OCI-LY7 (cell line): ENCODE data around the gene SMIM17. TPM values are rescaled to one million over a fixed set of nuclear protein-coding genes. Genes with fewer than 3 reads are reported as not detected.

Experiments used
- BruUV-seq: library from RNA; stranded (reverse); fragments of 400-500 nt; replicated peaks from 2 replicates; lab custom pipeline; 2021; lab: Mats Ljungman, UMichigan
- CTCF ChIA-PET: fragments of 300-600 bp; sonication (Branson Sonifier 250); formaldehyde crosslinking; loops from one replicate; lab custom pipeline; 2022; ENCODE audit warnings: antibody characterized with exemption; ENCODE audit not compliant: unreplicated experiment; lab: Charles Lee
- POLR2A ChIA-PET: fragments of 300-600 bp; sonication (Branson Sonifier 250); formaldehyde crosslinking; loops from one replicate; lab custom pipeline; 2022; ENCODE audit warnings: antibody characterized with exemption; lab: Charles Lee
- DNase-seq: peaks from one replicate; pipeline ENCODE4 v3.0.0-alpha.2; 2015; ENCODE audit warnings: low spot score
- H2AFZ ChIP-seq: fragments of 200-600 bp; sonication (generic), shearing (Covaris generic); 2 replicates; pipeline ENCODE4 v1.6.1; 2014; ENCODE audit warnings: mild to moderate bottlenecking, antibody characterized with exemption, low read length, moderate library complexity
- H3K27ac ChIP-seq: fragments of 200-600 bp; sonication (generic); 2 replicates; pipeline ENCODE4 v1.5.1; 2014; ENCODE audit warnings: mixed run types, low read depth, mild to moderate bottlenecking, moderate library complexity, low read length, inconsistent platforms; ENCODE audit not compliant: poor library complexity, severe bottlenecking
- H3K36me3 ChIP-seq: fragments of 200-600 bp; sonication (generic); 2 replicates; pipeline ENCODE4 v1.6.1; 2014; ENCODE audit warnings: mild to moderate bottlenecking, antibody characterized with exemption, low read length, moderate library complexity, mixed read lengths; ENCODE audit not compliant: insufficient read depth
- H3K4me1 ChIP-seq: fragments of 200-600 bp; sonication (generic); 2 replicates; pipeline ENCODE4 v1.5.1; 2014; ENCODE audit warnings: mild to moderate bottlenecking, low read length; ENCODE audit not compliant: insufficient read depth, poor library complexity, severe bottlenecking
- H3K4me2 ChIP-seq: fragments of 200-600 bp; sonication (generic); 2 replicates; pipeline ENCODE4 v1.6.1; 2014; ENCODE audit warnings: mild to moderate bottlenecking, low read length
- H3K4me3 ChIP-seq: fragments of 200-600 bp; sonication (generic); 2 replicates; pipeline ENCODE4 v1.5.1; 2014; ENCODE audit warnings: mild to moderate bottlenecking, low read depth, low read length; ENCODE audit not compliant: poor library complexity, severe bottlenecking
- H3K79me2 ChIP-seq: fragments of 200-600 bp; sonication (generic); 2 replicates; pipeline ENCODE4 v1.6.1; 2016; ENCODE audit warnings: low read depth, mild to moderate bottlenecking, low read length, moderate library complexity, mixed read lengths; ENCODE audit not compliant: insufficient read depth
- H3K9me2 ChIP-seq: fragments of 200-600 bp; sonication (generic); 2 replicates; pipeline ENCODE4 v1.6.1; 2016; ENCODE audit warnings: mild to moderate bottlenecking, low read length, mixed read lengths; ENCODE audit not compliant: insufficient read depth
- H3K9me3 ChIP-seq: fragments of 200-600 bp; sonication (generic); 2 replicates; pipeline ENCODE4 v1.6.1; 2014; ENCODE audit warnings: mild to moderate bottlenecking, mixed run types, low read length, mixed read lengths
- H4K20me1 ChIP-seq: fragments of 200-600 bp; sonication (generic); 2 replicates; pipeline ENCODE4 v1.6.1; 2014; ENCODE audit warnings: mild to moderate bottlenecking, antibody characterized with exemption, low read length, moderate library complexity, mixed read lengths; ENCODE audit not compliant: insufficient read depth
- CTCF ChIP-seq: fragments of 200-600 bp; sonication (generic); conservative IDR thresholded peaks from 2 replicates; pipeline ENCODE4 v1.5.1; 2014; ENCODE audit warnings: mild to moderate bottlenecking, antibody characterized with exemption, low read length, moderate library complexity, mixed read lengths
- EZH2phosphoT487 ChIP-seq: fragments of 200-600 bp; sonication (generic); IDR thresholded peaks from 2 replicates; pipeline ENCODE4 v1.6.1; 2018; ENCODE audit warnings: low read depth, borderline replicate concordance, mild to moderate bottlenecking, mixed run types, antibody characterized with exemption, low read length, moderate library complexity, mixed read lengths
- intact Hi-C: fragments of 100-400 bp; cut with micrococcal nuclease; formaldehyde crosslinking; loops from one replicate; pipeline ENCODE4 v1.10.0; 2022; ENCODE audit not compliant: unreplicated experiment
- total RNA-seq, 2 experiments: library from RNA; depleted of rRNA in 1 of 2; stranded (reverse); fragments of >200 nt in 1 of 2; shearing (Covaris generic) in 1 of 2; gene quantifications; 2 replicates each; pipeline ENCODE4 v1.2.3, GENCODE V29; 2014 to 2022

The SMIM17 gene
- total RNA-seq, 2 experiments from 2014 or later: not detected

- Histone ChIP-seq H3K4me3 (peak within 1 kb of the TSS; percentile 93), H3K27ac (no peak within 1 kb of the TSS), H3K4me1 (peaks cover 5% of the 10 kb centered on the region), H3K4me2 (peak within 1 kb of the TSS; percentile 75), H2AFZ (peak within 1 kb of the TSS; percentile 84), H3K9me2 (no peaks in the 10 kb centered on the region), H3K79me2 (peaks cover 5% of the 10 kb centered on the region; the same call in 1 of the 2 replicates), H4K20me1 (no peaks in the 10 kb centered on the region), H3K9me3 (no peaks in the 10 kb centered on the region), H3K36me3 (peaks cover 9% of the 10 kb centered on the region; the same call in 1 of the 2 replicates)
- TF ChIP-seq EZH2phosphoT487: no peak
- TF ChIP-seq CTCF: no peak
- DNase-seq: peak; percentile 90
- ChIA-PET POLR2A (interaction anchor here (0.6 kb wide), 1 partner anchor 281 kb away, joined by 4 read pairs; no protein-coding TSS in a partner anchor), CTCF (no interaction called here)
- BruUV-seq: no TSS peak
- intact Hi-C loops: no loop called here
Measured at GRCh38 chr19:56594783-56595547, 48.0 kb upstream of the SMIM17 start, which contains the start of gene ZNF71. ZNF71 (plus strand) TSS chr19:56595302; CDS start chr19:56601559, 6,257 bp downstream.

GRCh38 chr19:56595548-56595899, 47.4 kb upstream of the SMIM17 start:
- Histone ChIP-seq H3K27ac (no peak overlapping the region), H2AFZ (peak overlapping the region; percentile 84), H3K36me3 (peaks cover 10% of the 10 kb centered on the region; the same call in 1 of the 2 replicates), H3K4me2 (peak overlapping the region; percentile 75), H3K4me3 (peak overlapping the region; percentile 93), H3K79me2 (peaks cover 5% of the 10 kb centered on the region; the same call in 1 of the 2 replicates), H3K4me1 (peaks cover 5% of the 10 kb centered on the region), H4K20me1 (no peaks in the 10 kb centered on the region), H3K9me3 (no peaks in the 10 kb centered on the region), H3K9me2 (no peaks in the 10 kb centered on the region)
- intact Hi-C loops: no loop called here
- POLR2A ChIA-PET: no interaction called here
- no TSS peak for BruUV-seq
- CTCF ChIA-PET: no interaction called here
- no peak for TF ChIP-seq CTCF
- no peak for TF ChIP-seq EZH2phosphoT487
- no peak for DNase-seq

- Histone ChIP-seq H3K79me2 (peaks cover 5% of the 10 kb centered on the region; the same call in 1 of the 2 replicates), H3K36me3 (peaks cover 22% of the 10 kb centered on the region), H3K4me1 (peaks cover 5% of the 10 kb centered on the region), H3K9me2 (no peaks in the 10 kb centered on the region), H3K27ac (no peak overlapping the region), H3K9me3 (no peaks in the 10 kb centered on the region), H4K20me1 (no peaks in the 10 kb centered on the region), H3K4me3 (no peak overlapping the region), H2AFZ (no peak overlapping the region), H3K4me2 (no peak overlapping the region)
- no peak for DNase-seq
- intact Hi-C loops: no loop called here
- ChIA-PET CTCF (no interaction called here), POLR2A (no interaction called here)
- BruUV-seq: no TSS peak
- TF ChIP-seq EZH2phosphoT487: no peak
- no peak for TF ChIP-seq CTCF
Measured at GRCh38 chr19:56596676-56597075, 46.3 kb upstream of the SMIM17 start.
